Activated T-helper 2 cell treated with anti-CD3 and anti-CD28 coated beads, Interferon-gamma antibody, Interleukin-2, Interleukin-4, amounts not matched to agents 10 μg/mL and 5 μg/mL and 100 μg/mL, durations not matched to agents 14 hours and 24 hours and 36 hours (primary cell): ENCODE results near the gene HDDC3. TPM values are rescaled to one million over a fixed set of nuclear protein-coding genes. Genes with fewer than 3 reads are reported as not detected.

ENCODE experiments used
- total RNA-seq: library from RNA; stranded (reverse); gene quantifications from 2 replicates; pipeline ENCODE4 v1.2.3, GENCODE V29; 2022

The HDDC3 gene
- total RNA-seq, 1 donor from 2014 or later = 43.0 TPM

Other genes with a start within 250 kb of the HDDC3 start
- 58.9 and 65.3 TPM in 2 replicates for gene BLM, start 215.2 kb downstream of the HDDC3 start, total RNA-seq
- gene FURIN, start 64.0 kb downstream of the HDDC3 start, total RNA-seq = 564 and 570 TPM in 2 replicates
- gene FES, start 48.0 kb downstream of the HDDC3 start, total RNA-seq = 51.9 and 55.8 TPM in 2 replicates
- 200 and 201 TPM in 2 replicates for gene MAN2A2, start 29.2 kb downstream of the HDDC3 start, total RNA-seq
- gene UNC45A, start 2.7 kb upstream of the HDDC3 start, total RNA-seq = 74.1 and 75.7 TPM in 2 replicates
- gene RCCD1, start 22.3 kb upstream of the HDDC3 start, total RNA-seq = 30.1 and 31.0 TPM in 2 replicates
- 91.8 and 95.2 TPM in 2 replicates for gene PRC1, start 62.0 kb upstream of the HDDC3 start, total RNA-seq
- gene VPS33B, start 90.0 kb upstream of the HDDC3 start, total RNA-seq = 19.2 and 22.4 TPM in 2 replicates
- 0.02 TPM in 2 replicates for gene SV2B, start 167.7 kb upstream of the HDDC3 start, total RNA-seq